DOHH2 (cell line): ENCODE results near the gene HSPA4.

Experiments used
- CTCF ChIP-seq: fragments of 200-600 bp; sonication (generic); IDR thresholded peaks from one replicate; pipeline ENCODE4 v1.5.1; 2014; ENCODE audit warnings: antibody characterized with exemption, mild to moderate bottlenecking, low read depth, low read length; ENCODE audit not compliant: poor library complexity, severe bottlenecking
- EZH2phosphoT487 ChIP-seq: fragments of 200-600 bp; sonication (generic); IDR thresholded peaks from 2 replicates; pipeline ENCODE4 v1.6.1; 2017; ENCODE audit warnings: borderline replicate concordance, mild to moderate bottlenecking, antibody characterized with exemption, low read length, moderate library complexity, mixed read lengths

GRCh38 chr5:133130387-133131118 is 78.7 kb downstream of the HSPA4 start:
- no peak for TF ChIP-seq EZH2phosphoT487
- TF ChIP-seq CTCF = no peak
